ENCODE results near the gene STXBP5.

STXBP5 gene

DNA sequence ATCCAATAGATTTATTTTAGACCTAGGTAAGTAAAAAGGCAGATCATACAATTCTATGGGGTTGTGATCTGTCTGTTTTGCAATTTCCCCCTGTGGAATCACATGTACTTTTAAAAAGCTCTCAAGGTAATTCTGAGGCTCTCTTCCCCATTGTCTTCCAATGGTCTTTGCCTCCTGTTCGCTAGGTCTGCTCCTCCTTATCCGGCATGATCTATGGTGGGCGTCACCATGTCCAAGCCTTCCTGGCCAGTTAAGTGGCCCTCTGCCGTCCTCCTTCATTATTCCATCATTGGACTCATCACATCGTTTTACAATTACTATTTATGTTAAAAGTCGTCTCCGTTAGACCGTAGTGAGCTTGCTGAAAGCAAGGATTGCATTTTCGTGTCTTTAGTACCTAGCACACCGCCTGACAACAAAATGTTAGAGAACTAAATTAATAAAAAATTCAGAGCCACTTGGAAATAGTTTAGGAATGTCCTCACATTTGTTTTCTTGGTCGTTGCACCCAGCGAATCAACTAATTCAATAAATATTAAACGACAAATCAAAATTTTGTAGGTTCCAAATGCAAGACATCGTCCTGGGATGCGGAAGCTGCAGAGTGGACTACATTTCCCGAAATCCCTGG is 2.2 kb upstream of the STXBP5 start (continued):
- TF ChIP-seq ZNF211 (tag by site-specific recombination; IDR thresholded peaks at IDR 0.05; ENCODE audit: low read depth) (no peak), ZNF221 (tag by site-specific recombination; IDR thresholded peaks at IDR 0.05; ENCODE audit: borderline replicate concordance) (no peak), ZNF138 (tag by site-specific recombination; IDR thresholded peaks at IDR 0.05; ENCODE audit: borderline replicate concordance) (no peak), ZNF266 (tag by site-specific recombination; IDR thresholded peaks at IDR 0.05; ENCODE audit: low read depth) (no peak), KLF9 (tag by site-specific recombination; IDR thresholded peaks at IDR 0.05; ENCODE audit: low read depth) (0 out of 2 replicates have a peak, but pooled peaks have one; percentile 38), CTCF (tag by site-specific recombination; IDR thresholded peaks at IDR 0.05) (peak; percentile 31; the same call in 1 of the 2 replicates), KLF10 (tag by site-specific recombination; IDR thresholded peaks at IDR 0.05) (0 out of 2 replicates have a peak, but pooled peaks have one; percentile 4), ZNF660 (tag by site-specific recombination; IDR thresholded peaks at IDR 0.05) (peak; percentile 21; the same call in 1 of the 2 replicates), PBX3 (CRISPR knock-in tag; IDR thresholded peaks at IDR 0.05) (peak; percentile 2; the same call in 1 of the 2 replicates), EGR2 (tag by site-specific recombination; IDR thresholded peaks at IDR 0.05; ENCODE audit: low read depth) (0 out of 2 replicates have a peak, but pooled peaks have one; percentile 28), ZNF658 (tag by site-specific recombination; IDR thresholded peaks at IDR 0.05) (no peak), GLIS1 (tag by site-specific recombination; IDR thresholded peaks at IDR 0.05) (no peak), ZNF350 (tag by site-specific recombination; IDR thresholded peaks at IDR 0.05) (no peak), ZNF416 (tag by site-specific recombination; IDR thresholded peaks at IDR 0.05) (no peak), ZSCAN18 (tag by site-specific recombination; IDR thresholded peaks at IDR 0.05) (no peak), YY2 (tag by site-specific recombination; IDR thresholded peaks at IDR 0.05) (peak; percentile 28; the same call in 1 of the 2 replicates), ZNF510 (tag by site-specific recombination; IDR thresholded peaks at IDR 0.05; ENCODE audit: insufficient replicate concordance) (no peak), IKZF3 (tag by site-specific recombination; IDR thresholded peaks at IDR 0.05) (peak; percentile 33; the same call in 1 of the 2 replicates), ZNF488 (tag by site-specific recombination; IDR thresholded peaks at IDR 0.05) (no peak), ZNF202 (tag by site-specific recombination; IDR thresholded peaks at IDR 0.05; ENCODE audit: borderline replicate concordance) (no peak), ZNF426 (tag by site-specific recombination; IDR thresholded peaks at IDR 0.05) (no peak), ZNF623 (tag by site-specific recombination; IDR thresholded peaks at IDR 0.05) (no peak), BCL11A (tag by site-specific recombination; IDR thresholded peaks at IDR 0.05; ENCODE audit: low read depth) (no peak), ZFP37 (tag by site-specific recombination; IDR thresholded peaks at IDR 0.05) (no peak)
- TF ChIP-seq, protein P1, sequence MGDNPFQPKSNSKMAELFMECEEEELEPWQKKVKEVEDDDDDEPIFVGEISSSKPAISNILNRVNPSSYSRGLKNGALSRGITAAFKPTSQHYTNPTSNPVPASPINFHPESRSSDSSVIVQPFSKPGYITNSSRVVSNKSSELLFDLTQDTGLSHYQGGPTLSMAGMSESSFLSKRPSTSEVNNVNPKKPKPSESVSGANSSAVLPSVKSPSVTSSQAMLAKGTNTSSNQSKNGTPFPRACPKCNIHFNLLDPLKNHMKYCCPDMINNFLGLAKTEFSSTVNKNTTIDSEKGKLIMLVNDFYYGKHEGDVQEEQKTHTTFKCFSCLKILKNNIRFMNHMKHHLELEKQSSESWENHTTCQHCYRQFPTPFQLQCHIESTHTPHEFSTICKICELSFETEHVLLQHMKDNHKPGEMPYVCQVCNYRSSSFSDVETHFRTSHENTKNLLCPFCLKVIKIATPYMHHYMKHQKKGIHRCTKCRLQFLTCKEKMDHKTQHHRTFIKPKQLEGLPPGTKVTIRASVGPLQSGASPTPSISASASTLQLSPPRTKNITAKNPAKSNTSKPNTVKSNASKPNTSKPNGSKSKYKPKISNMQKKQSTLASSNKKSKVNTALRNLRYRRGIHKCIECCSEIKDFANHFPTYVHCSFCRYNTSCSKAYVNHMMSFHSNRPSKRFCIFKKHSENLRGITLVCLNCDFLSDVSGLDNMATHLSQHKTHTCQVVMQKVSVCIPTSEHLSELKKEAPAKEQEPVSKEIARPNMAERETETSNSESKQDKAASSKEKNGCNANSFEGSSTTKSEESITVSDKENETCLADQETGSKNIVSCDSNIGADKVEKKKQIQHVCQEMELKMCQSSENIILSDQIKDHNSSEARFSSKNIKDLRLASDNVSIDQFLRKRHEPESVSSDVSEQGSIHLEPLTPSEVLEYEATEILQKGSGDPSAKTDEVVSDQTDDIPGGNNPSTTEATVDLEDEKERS (tag by site-specific recombination; IDR thresholded peaks at IDR 0.05) = no peak
- TF ChIP-seq, protein P2, sequence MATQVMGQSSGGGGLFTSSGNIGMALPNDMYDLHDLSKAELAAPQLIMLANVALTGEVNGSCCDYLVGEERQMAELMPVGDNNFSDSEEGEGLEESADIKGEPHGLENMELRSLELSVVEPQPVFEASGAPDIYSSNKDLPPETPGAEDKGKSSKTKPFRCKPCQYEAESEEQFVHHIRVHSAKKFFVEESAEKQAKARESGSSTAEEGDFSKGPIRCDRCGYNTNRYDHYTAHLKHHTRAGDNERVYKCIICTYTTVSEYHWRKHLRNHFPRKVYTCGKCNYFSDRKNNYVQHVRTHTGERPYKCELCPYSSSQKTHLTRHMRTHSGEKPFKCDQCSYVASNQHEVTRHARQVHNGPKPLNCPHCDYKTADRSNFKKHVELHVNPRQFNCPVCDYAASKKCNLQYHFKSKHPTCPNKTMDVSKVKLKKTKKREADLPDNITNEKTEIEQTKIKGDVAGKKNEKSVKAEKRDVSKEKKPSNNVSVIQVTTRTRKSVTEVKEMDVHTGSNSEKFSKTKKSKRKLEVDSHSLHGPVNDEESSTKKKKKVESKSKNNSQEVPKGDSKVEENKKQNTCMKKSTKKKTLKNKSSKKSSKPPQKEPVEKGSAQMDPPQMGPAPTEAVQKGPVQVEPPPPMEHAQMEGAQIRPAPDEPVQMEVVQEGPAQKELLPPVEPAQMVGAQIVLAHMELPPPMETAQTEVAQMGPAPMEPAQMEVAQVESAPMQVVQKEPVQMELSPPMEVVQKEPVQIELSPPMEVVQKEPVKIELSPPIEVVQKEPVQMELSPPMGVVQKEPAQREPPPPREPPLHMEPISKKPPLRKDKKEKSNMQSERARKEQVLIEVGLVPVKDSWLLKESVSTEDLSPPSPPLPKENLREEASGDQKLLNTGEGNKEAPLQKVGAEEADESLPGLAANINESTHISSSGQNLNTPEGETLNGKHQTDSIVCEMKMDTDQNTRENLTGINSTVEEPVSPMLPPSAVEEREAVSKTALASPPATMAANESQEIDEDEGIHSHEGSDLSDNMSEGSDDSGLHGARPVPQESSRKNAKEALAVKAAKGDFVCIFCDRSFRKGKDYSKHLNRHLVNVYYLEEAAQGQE (tag by site-specific recombination; IDR thresholded peaks at IDR 0.05) = no peak

All from HEK293 (cell line).